ENCODE measurements around the gene QRFP.
A peak's percentile ranks its signal among the peaks of the same experiment; 100 is the strongest.

Gene QRFP, protein sequence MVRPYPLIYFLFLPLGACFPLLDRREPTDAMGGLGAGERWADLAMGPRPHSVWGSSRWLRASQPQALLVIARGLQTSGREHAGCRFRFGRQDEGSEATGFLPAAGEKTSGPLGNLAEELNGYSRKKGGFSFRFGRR

DNA sequence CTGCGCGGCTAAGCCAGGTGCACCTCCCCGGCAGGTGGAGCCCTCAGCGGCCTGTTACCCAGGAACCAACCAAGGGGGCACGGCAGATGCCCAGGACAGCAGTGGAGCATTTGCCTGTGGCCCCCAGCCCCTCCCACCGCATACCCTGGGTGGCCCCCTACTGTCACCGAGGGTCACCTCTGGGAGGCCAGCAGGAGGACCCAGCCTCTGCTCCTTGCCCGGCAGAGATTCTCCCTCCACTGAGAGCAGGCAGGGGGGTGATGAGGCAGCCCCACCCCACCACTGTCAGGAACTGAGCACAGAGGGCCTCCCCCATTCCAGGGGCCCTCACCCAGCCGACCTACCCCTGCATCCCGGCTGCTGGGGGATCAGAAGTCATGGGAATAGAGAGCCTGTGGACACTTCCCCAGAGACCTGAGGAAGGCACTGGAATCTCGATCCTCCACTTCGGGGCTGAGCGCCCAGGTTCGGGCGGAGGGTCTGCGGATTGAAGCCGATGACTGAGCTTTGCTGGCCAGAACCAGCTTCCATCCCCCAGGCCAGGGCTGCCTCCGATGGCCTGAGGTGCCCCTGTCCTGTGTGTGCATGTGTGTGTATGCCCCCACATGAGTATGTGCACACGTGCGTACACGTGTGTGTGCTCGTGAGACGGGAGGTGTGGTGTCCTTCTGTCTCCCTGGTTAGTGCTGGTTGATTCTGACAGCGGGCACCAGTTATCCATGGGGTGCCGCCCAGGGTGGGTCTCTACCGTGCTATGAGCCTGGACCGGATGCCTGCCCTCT, at the start of gene QRFP:
Gene QRFP, minus strand, starts transcription at position 580 of the 782 bp plus-strand sequence. CDS start 2,974 bp downstream, outside the sequence.
- FAIRE-seq (no peak), DNase-seq (ENCODE audit: extremely low spot score, insufficient read length, low read depth) (no peak)

DNA sequence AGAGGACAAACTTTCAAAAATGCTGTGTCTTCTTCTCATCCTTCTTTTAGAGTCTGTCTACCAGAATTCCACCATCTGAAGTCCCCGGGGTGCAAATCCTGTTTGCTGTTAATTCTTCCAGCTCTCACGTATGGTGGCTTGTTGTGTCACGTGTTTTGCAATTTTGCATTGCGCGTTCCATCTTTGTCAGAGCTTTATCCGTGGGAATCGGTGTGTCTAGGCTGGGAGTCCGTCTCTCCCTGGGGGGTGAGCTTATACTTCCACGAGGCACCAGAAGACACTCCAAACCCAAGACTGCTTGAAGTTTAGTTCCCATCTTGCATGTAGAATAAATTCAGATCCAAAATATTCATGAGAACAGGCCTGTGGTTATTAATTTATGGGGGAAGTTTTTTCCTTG, 48.6 kb upstream of the QRFP start:
- no peak for DNase-seq (ENCODE audit: extremely low spot score, insufficient read length, low read depth)
- FAIRE-seq, result no peak

- DNase-seq (ENCODE audit: extremely low spot score, insufficient read length, low read depth) (no peak), FAIRE-seq (no peak)
These were observed 48.0 kb upstream of the QRFP start for GRCh38 chr9:130944510-130945058.

GRCh38 chr9:130943777-130944176, 47.2 kb upstream of the QRFP start:
- FAIRE-seq, result no peak

DNA sequence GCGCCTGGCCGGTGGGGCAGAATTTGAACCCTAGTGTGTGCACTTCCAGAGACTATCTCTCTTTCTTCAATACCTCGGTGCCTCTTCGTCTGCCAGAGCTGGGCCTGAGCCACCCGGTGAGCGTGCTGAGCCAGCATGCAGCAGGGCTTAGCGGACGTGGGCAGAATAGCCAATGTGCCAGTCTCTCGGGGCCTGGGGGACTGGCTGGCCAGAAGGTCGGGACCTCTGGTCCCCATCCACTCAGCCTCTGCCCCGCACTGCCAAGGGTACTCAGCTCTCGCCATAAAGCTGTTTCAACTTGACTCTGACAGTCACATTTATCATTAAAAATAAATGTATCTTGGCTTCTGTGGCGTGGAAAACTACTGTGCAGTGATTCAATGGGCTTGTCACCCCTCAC, 46.6 kb upstream of the QRFP start:
- DNase-seq (ENCODE audit: extremely low spot score, insufficient read length, low read depth) (no peak), FAIRE-seq (no peak)

More at GRCh38 chr9:130943777-130944176, 47.2 kb upstream of the QRFP start:
- DNase-seq (ENCODE audit: extremely low spot score, insufficient read length, low read depth), result no peak

DNA sequence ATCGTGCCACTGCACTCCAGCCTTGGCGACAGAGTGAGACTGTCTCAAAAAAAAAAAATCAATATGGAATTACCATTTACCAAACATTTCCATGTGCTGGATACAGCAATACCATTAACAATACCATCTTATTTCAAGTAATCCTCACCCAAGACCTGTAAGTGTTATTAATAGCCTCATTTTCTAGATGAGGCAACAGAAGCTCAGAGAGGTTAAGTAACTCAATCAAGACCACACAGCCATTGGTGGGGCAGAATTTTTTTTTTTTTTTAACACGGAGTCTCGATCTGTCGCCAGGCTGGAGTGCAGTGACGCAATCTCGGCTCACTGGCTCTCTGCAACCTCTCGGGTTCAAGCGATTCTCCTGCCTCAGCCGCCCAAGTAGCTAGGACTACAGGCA, 46.1 kb upstream of the QRFP start:
- DNase-seq (ENCODE audit: extremely low spot score, insufficient read length, low read depth), result no peak

GRCh38 chr9:130942084-130942483, 45.5 kb upstream of the QRFP start:
- no peak for DNase-seq (ENCODE audit: extremely low spot score, insufficient read length, low read depth)
- no peak for FAIRE-seq

More for the DNA sequence above, 46.1 kb upstream of the QRFP start:
- FAIRE-seq, result no peak

GRCh38 chr9:130940693-130941576, 44.3 kb upstream of the QRFP start:
- DNase-seq (ENCODE audit: extremely low spot score, insufficient read length, low read depth), result peak; percentile 78
- peak; percentile 51 for FAIRE-seq

- DNase-seq (ENCODE audit: extremely low spot score, insufficient read length, low read depth), result no peak
- FAIRE-seq, result no peak
These were observed 43.5 kb upstream of the QRFP start for GRCh38 chr9:130940027-130940549.

DNA sequence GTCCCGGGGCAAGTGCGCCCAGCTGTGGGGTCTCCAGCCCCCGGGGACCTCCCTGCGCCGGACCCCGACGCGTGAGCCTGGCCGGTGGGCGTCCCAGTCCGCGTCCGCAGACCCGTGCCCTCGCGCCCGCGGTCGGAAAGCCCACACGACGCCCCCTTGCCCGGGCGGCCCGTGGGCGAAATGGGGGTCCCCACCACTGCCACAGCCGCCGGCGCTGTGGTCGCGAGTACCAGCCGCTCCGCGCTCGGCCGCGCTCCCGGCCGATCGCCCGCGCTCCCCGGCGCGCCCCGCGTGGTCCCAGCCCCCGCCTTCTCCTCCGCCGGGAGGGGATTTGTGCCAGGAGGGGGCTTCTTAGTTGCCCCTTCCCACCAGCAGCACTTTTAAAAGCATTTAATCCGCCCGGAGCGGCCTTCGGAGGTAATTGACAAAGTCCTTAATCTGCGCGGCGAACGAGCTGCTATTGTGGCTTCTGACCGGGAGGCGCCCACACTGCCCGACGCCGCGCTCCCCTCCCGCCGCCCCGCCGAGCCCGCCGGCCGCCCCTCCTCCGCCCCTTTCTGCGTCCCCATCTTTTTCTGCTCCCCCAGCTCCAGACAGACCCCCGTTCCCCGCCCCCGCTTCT, 42.9 kb upstream of the QRFP start:
- FAIRE-seq (no peak), DNase-seq (ENCODE audit: extremely low spot score, insufficient read length, low read depth) (no peak)

- no peak for FAIRE-seq
- DNase-seq (ENCODE audit: extremely low spot score, insufficient read length, low read depth), result no peak
These were observed 42.2 kb upstream of the QRFP start, which contains the start of gene FIBCD1 for GRCh38 chr9:130938652-130939404. FIBCD1 (minus strand) TSS chr9:130939247; CDS start chr9:130938607, 640 bp downstream.

DNA sequence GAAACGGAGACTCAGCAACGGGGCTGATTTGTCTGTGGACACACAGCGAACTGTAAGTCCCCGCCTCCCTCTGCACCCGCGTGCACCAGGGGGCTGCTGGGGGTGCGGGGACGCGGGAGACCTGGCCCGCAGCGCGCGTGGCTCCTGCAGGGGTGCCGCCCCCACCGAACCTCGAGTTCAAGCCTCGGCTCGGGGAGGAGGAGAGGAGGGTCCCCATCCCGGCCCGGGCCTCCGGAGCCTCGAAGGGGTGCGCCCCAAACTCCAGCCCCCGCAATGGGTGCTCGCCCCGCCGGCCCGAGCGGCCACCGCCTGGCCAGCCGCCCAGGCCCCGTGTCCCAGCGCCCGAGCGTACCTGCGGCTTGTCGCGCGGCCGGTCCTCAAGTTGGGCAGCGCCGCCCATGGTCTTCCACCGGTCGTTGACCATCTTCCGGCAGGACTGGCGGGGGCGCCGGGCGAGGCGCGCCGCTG, 41.6 kb upstream of the QRFP start:
- FAIRE-seq (no peak), DNase-seq (ENCODE audit: extremely low spot score, insufficient read length, low read depth) (no peak)

DNA sequence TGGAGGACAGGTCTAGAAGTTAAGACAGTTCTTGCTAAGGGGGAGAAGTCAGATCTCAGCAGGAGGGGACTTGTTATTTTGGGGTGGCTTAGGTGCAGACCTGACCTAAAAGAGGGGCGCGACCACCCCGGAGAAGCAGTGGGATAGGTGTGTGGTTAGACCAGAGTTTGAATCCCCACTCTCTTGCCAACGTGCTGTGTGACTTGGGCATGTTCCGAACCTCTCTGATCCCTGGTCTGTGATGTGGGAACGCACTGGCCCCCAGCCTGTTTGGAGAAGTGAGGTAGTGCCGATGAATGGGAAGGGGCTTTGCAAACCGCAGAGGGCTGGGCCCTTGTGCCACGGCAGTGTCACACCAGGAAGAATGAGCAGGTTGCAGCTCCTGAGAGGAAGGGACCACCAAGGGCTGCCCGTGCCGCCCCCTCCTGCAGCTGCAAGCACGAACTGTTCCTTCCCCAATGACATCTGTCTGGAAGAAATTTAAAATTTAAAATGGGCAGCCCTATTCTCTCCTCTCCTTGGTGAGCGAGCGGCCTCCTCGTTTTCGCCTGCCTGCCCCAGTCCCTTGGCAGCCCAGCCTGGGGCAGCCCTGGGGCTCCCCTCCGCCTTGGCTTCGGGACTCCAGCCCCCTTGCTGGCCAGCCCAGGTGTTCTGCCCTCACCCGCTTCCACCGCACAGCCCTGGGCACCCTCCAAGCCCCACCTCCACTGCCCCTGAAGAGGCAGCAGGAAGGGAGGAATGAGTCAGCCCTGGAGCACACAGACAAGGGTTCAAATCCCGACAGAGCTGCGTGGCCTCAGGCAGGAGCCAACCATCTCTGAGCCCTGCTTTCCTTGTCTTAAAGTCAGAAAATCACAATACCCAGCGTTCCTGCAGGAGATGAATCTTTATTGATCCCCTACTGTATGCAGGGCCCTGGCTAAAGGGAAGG, 40.8 kb upstream of the QRFP start:
- FAIRE-seq, result no peak

GRCh38 chr9:130936285-130937117, 39.9 kb upstream of the QRFP start:
- FAIRE-seq, result no peak
- DNase-seq (ENCODE audit: extremely low spot score, insufficient read length, low read depth), result no peak

More for the DNA sequence above, 40.8 kb upstream of the QRFP start:
- no peak for DNase-seq (ENCODE audit: extremely low spot score, insufficient read length, low read depth)

DNA sequence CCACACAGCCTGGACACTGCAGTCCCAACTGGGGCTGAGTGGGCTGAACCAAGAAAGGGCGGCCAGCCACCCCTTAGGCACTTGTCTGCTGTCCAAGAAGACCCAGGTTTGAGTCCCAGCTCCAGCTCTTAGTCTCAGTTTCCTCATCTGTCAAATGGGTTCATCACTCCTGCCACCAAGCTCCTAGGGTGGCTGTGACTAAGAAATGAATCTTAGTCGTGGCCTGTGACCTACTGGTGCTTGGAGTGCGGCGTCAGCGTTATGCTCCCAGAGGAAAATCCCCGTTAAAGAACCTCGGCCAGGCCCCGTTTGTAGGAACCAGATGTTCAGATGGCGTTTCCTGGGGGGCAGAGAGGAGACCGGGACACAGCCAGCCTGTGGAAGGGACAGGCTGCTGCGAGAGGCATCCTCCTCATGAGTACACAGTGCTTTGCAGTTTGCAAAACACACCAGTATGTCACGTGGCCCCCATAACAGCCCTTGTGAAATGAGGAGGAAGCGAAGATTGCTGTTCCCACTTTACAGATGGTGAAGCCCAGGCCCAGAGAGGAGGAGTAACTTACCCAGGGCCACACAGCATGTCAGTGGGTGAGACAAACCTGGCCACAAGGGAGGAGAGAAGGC, 39.1 kb upstream of the QRFP start:
- DNase-seq (ENCODE audit: extremely low spot score, insufficient read length, low read depth) (no peak), FAIRE-seq (no peak)

Data from GM18507 (cell line).